SJCRH30 (cell line): ENCODE results near the gene BPGM. TPM values are rescaled to one million over a fixed set of nuclear protein-coding genes. Genes with fewer than 3 reads are reported as not detected.

Experiments used
- DNase-seq, 2 experiments: peaks; one replicate each; pipeline ENCODE4 v3.0.0-alpha.2; 2015 to 2020
- H3K27ac ChIP-seq: fragments of 250-450 bp; sonication (Bioruptor Pico); 2 replicates; pipeline ENCODE4 v1.5.1; 2020; ENCODE audit warnings: mild to moderate bottlenecking, moderate library complexity
- H3K27me3 ChIP-seq: fragments of 250-450 bp; sonication (Bioruptor Pico); 2 replicates; pipeline ENCODE4 v1.5.1; 2020; ENCODE audit warnings: mild to moderate bottlenecking, moderate library complexity
- H3K36me3 ChIP-seq: fragments of 250-450 bp; sonication (Bioruptor Pico); 2 replicates; pipeline ENCODE4 v1.5.1; 2020; ENCODE audit warnings: mild to moderate bottlenecking, moderate library complexity
- H3K4me1 ChIP-seq: fragments of 250-450 bp; sonication (Bioruptor Pico); 2 replicates; pipeline ENCODE4 v1.5.1; 2020; ENCODE audit warnings: mild to moderate bottlenecking, moderate library complexity
- H3K4me3 ChIP-seq: fragments of 250-450 bp; sonication (Bioruptor Pico); 2 replicates; pipeline ENCODE4 v1.5.1; 2020; ENCODE audit warnings: mild to moderate bottlenecking, moderate library complexity
- H3K9me3 ChIP-seq: fragments of 250-450 bp; sonication (Bioruptor Pico); replicated peaks from 2 replicates; pipeline ENCODE4 v1.5.1; 2020; ENCODE audit warnings: mild to moderate bottlenecking, moderate library complexity
- total RNA-seq: library from RNA; depleted of rRNA; stranded (reverse); fragments of >200 nt; shearing (Covaris generic); gene quantifications from 2 replicates; pipeline ENCODE4 v1.2.3, GENCODE V29; 2014

BPGM gene
- total RNA-seq, 1 experiment from 2014 or later, result 20.6 TPM

DNA sequence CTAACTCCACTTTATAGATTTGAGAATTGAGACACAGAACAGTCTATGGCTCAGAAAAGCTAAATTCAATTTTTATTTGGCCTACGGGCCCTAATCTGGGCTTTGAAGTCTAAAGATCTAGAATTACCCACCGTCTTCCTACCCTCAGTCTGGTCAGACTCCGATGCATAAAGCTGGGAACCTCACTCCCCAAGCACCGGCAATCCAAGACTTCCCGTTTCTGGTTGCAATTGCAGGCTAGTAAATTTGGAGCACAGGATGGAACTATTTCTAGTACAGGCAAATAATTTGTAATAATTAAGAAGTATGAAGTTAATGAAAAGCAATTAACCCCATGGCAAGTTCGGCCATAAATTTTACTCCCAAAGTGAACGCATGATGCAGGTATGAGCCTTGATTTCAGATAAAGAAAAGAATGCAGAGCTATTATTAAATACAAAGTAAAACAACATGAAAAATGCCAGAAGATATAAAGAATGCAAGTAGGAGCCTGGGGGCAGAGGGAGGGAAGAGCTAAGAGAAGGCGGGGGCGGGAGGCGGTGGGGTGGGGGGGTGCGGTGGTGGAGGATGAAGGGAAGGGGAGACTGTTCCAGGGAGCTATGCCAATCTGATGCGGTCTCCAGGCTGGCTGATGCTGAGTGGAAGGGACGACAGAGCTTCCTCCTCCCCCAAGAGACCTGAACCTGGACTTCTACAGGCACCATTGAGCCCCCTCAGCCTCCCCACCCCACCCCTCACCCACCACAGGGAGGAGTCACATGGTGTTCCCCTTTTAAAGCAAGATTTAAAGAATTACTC, 45.1 kb downstream of the BPGM start:
- H3K9me3 ChIP-seq, result no peaks in the 10 kb centered on the region
- H3K27ac ChIP-seq, result no peak overlapping the region

DNA sequence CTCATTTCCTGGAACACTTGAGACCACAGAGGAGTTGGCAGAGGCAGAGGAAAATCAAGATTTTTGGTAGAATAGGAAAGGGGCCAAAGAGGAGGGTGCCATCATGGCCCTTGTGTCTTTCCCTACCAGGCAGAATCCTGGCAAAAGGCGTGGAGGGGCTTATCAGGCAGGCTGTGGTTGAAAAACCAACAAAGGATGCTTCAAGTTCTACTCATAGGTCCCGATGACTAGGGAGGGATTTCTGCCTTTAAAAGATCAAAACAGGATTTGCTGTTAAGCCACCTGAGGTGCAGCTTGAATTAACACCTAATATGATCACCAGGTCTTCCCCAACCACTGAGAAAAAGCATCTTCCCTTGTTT, 45.7 kb downstream of the BPGM start:
- Histone ChIP-seq H3K9me3 (no peaks in the 10 kb centered on the region), H3K27me3 (no peaks in the 10 kb centered on the region), H3K4me1 (peaks cover 22% of the 10 kb centered on the region; the same call in 1 of the 2 replicates), H3K4me3 (no peak overlapping the region), H3K36me3 (no peaks in the 10 kb centered on the region), H3K27ac (no peak overlapping the region)
- DNase-seq, result no peak

More for the DNA sequence above, 45.1 kb downstream of the BPGM start:
- Histone ChIP-seq H3K36me3 (no peaks in the 10 kb centered on the region), H3K27me3 (no peaks in the 10 kb centered on the region), H3K4me3 (no peak overlapping the region), H3K4me1 (peaks cover 22% of the 10 kb centered on the region; the same call in 1 of the 2 replicates)
- DNase-seq, result no peak

DNA sequence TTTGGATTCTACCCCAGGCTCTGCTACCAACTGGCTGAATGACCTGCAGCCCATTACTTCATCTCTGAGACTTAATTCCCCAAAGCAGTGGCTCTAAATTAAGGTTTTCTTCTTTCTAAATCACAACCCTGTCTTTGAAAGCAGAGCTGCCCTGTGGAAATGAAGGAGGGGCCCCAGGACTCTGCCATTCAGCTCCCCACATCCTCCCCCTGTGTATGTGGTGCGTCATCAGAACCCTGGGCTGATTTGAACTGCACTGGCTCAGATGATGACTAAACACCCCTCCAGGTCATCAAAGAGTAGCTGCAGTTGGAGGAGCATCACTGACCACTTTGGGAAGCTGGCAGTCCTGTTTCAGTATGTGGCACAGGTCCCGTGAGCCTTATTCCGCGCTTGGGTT, 46.6 kb downstream of the BPGM start:
- H3K27me3 ChIP-seq, result no peaks in the 10 kb centered on the region
- peak; percentile 17 to 28 for DNase-seq
- no peak overlapping the region for H3K27ac ChIP-seq
- no peak overlapping the region for H3K4me3 ChIP-seq
- peaks cover 22% of the 10 kb centered on the region; the same call in 1 of the 2 replicates for H3K4me1 ChIP-seq
- no peaks in the 10 kb centered on the region for H3K9me3 ChIP-seq
- no peaks in the 10 kb centered on the region for H3K36me3 ChIP-seq

DNA sequence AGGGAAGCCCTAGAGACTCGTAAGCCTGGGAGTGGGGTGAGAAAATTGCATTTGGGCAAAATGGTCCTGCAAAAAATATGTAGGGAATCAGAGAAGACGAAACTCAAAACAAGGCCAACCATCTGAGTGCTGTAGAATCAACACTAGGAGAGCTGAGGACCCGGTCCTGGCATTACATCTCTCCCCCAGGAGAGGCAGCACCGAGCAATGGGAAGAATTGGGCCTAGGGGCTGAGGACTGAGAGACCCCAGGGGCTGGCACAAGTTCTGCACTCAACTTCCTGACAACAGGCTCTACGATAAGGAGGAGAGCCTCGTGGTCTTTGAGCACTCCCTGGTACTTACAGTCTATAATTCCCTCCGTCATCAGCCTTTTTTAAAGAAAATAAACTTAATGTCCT, 47.6 kb downstream of the BPGM start:
- DNase-seq, result peak in 1 of 2 experiments; percentile 18

DNA sequence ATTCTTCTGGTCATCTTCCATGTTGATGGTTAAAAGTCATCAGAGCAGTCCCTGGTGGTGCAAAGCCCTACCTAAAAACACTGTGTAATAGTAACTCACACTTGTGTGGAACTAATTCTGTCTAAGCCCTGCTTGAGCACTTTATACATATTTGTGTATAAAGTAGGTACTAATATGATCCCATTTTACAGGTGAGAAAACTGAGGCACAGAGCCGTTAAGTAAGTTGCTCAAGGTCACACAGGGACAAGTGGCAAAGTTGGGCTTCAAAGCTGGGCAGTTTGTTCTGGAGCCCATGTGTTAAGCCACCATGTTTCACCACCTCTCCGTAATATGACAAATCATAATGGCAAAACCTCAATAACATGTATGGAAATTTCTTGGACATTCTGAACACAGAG, 48.1 kb downstream of the BPGM start:
- H3K4me1 ChIP-seq, result peaks cover 22% of the 10 kb centered on the region; the same call in 1 of the 2 replicates
- no peak overlapping the region for H3K4me3 ChIP-seq
- no peaks in the 10 kb centered on the region for H3K9me3 ChIP-seq
- no peak for DNase-seq
- no peaks in the 10 kb centered on the region for H3K27me3 ChIP-seq
- no peak overlapping the region for H3K27ac ChIP-seq
- H3K36me3 ChIP-seq, result no peaks in the 10 kb centered on the region

More for the DNA sequence above, 47.6 kb downstream of the BPGM start:
- Histone ChIP-seq H3K36me3 (no peaks in the 10 kb centered on the region), H3K4me3 (no peak overlapping the region), H3K27me3 (no peaks in the 10 kb centered on the region), H3K4me1 (peaks cover 22% of the 10 kb centered on the region; the same call in 1 of the 2 replicates), H3K27ac (no peak overlapping the region), H3K9me3 (no peaks in the 10 kb centered on the region)

DNA sequence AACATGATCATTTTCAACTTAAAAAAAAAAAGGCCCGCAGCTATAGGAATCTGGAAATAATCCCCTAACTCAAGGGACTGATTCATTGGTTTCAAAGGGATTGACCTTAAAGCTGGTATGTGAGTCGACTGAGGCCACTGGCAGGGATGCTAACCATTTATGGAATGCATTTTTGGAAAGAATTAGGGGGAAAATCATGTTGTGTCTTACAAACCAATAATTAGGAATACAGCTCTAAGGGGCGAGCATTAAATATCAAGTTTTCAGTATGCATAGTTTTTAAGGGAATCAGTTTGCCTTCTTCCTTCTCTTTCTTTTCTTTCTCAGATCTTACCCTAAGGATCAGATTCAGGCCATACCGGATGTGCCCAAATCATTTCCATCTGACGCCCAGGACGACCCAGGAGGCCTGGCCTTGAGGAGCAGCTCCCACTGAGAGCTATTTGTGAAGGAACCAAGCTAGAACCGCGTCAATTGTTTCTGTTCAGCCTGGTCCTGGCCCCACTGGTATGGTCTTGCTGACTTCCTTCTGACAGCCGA, 48.7 kb downstream of the BPGM start:
- Histone ChIP-seq H3K27ac (no peak overlapping the region; the same call in 1 of the 2 replicates), H3K27me3 (no peaks in the 10 kb centered on the region), H3K4me3 (no peak overlapping the region), H3K4me1 (peaks cover 18% of the 10 kb centered on the region; the same call in 1 of the 2 replicates), H3K36me3 (no peaks in the 10 kb centered on the region), H3K9me3 (no peaks in the 10 kb centered on the region)
- DNase-seq, result peak in 1 of 2 experiments; percentile 48

DNA sequence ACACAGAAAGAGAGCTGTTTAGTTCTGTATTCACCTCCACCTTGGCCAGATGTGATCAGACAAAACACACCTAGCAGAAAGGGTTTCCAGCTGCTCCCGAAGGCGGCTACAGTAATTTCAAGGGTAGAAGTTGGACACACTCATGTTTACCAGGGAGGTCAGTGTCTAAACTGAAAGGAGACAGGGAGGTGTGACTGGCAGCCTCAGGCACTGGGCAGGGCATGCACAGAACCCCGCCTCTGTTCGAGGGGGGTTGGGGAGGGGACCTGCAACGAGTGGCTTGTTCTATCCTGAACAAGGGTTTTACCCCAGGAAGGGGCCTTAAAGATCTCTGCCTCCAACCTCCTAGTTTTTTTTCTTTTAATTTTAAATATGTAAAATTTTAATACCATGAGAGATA, 49.6 kb downstream of the BPGM start:
- no peak for DNase-seq
- no peaks in the 10 kb centered on the region for H3K27me3 ChIP-seq
- H3K4me1 ChIP-seq, result peaks cover 15% of the 10 kb centered on the region; the same call in 1 of the 2 replicates
- H3K27ac ChIP-seq, result no peak overlapping the region
- no peaks in the 10 kb centered on the region for H3K9me3 ChIP-seq
- no peak overlapping the region for H3K4me3 ChIP-seq
- no peaks in the 10 kb centered on the region for H3K36me3 ChIP-seq

GRCh38 chr7:134697205-134697886, 50.7 kb downstream of the BPGM start:
- H3K4me3 ChIP-seq, result no peak overlapping the region
- H3K27ac ChIP-seq, result no peak overlapping the region
- DNase-seq, result no peak
- no peaks in the 10 kb centered on the region for H3K36me3 ChIP-seq
- peaks cover 15% of the 10 kb centered on the region; the same call in 1 of the 2 replicates for H3K4me1 ChIP-seq
- no peaks in the 10 kb centered on the region for H3K9me3 ChIP-seq
- H3K27me3 ChIP-seq, result no peaks in the 10 kb centered on the region

GRCh38 chr7:134698481-134698880, 51.8 kb downstream of the BPGM start:
- H3K9me3 ChIP-seq, result no peaks in the 10 kb centered on the region
- H3K4me3 ChIP-seq, result no peak overlapping the region
- H3K4me1 ChIP-seq, result peaks cover 16% of the 10 kb centered on the region; the same call in 1 of the 2 replicates
- DNase-seq, result no peak
- no peak overlapping the region for H3K27ac ChIP-seq
- H3K27me3 ChIP-seq, result peaks cover 4% of the 10 kb centered on the region; the same call in 1 of the 2 replicates
- no peaks in the 10 kb centered on the region for H3K36me3 ChIP-seq

DNA sequence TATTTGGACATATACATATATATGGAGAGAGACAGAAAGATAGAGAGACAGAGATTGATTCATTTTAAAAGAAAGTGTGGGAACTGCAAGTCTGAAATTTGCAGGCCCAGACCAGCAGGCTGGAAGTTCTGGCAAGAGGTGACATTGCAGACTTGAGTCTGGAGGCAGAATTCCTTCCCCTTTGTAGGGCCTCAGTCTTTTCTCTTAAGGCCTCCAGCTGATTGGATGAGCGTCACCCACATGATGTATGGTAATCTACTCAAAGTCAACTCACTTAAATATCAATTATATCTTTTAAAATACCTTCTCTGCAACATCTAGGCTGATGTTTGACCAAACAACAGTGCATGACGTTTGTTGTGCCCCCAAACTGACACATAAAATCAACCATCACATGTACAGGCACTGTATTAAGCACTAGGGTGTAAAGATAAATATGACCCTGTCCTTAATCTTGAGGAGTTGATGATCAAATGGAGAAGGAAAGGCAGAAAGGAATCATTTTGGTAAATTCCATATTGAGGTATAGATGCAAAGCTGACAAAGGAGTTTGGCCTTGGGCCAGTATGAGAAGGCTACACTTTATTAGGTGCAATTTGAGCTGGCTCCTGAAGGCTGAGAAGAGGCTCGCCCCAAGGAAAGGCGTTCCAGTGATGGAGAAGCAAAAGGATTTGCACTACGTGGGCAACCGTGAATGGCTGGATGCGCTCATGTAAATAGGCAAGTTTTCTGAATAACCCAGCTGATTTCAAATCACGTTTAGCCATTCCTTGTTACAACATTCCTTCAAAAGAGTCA, 52.6 kb downstream of the BPGM start:
- H3K4me1 ChIP-seq, result peaks cover 21% of the 10 kb centered on the region; the same call in 1 of the 2 replicates
- peaks cover 4% of the 10 kb centered on the region; the same call in 1 of the 2 replicates for H3K27me3 ChIP-seq
- DNase-seq, result no peak
- no peak overlapping the region for H3K4me3 ChIP-seq
- no peaks in the 10 kb centered on the region for H3K36me3 ChIP-seq
- H3K9me3 ChIP-seq, result no peaks in the 10 kb centered on the region
- H3K27ac ChIP-seq, result no peak overlapping the region

- peaks cover 4% of the 10 kb centered on the region; the same call in 1 of the 2 replicates for H3K27me3 ChIP-seq
- H3K4me1 ChIP-seq, result peaks cover 15% of the 10 kb centered on the region; the same call in 1 of the 2 replicates
- no peaks in the 10 kb centered on the region for H3K36me3 ChIP-seq
- no peaks in the 10 kb centered on the region for H3K9me3 ChIP-seq
- no peak overlapping the region for H3K27ac ChIP-seq
- no peak overlapping the region for H3K4me3 ChIP-seq
- no peak for DNase-seq
Measured at GRCh38 chr7:134699899-134700298, 53.2 kb downstream of the BPGM start.

- peak in 1 of 2 experiments; percentile 47 for DNase-seq
Measured at GRCh38 chr7:134701272-134701671, 54.6 kb downstream of the BPGM start.

GRCh38 chr7:134702366-134703240, 56.0 kb downstream of the BPGM start:
- Histone ChIP-seq H3K9me3 (no peaks in the 10 kb centered on the region), H3K4me3 (no peak overlapping the region), H3K4me1 (peaks cover 6% of the 10 kb centered on the region; the same call in 1 of the 2 replicates), H3K27me3 (peaks cover 4% of the 10 kb centered on the region; the same call in 1 of the 2 replicates), H3K27ac (no peak overlapping the region), H3K36me3 (no peaks in the 10 kb centered on the region)
- no peak for DNase-seq

More at GRCh38 chr7:134701272-134701671, 54.6 kb downstream of the BPGM start:
- H3K36me3 ChIP-seq, result no peaks in the 10 kb centered on the region
- H3K27ac ChIP-seq, result no peak overlapping the region
- H3K4me1 ChIP-seq, result peaks cover 6% of the 10 kb centered on the region; the same call in 1 of the 2 replicates
- peaks cover 4% of the 10 kb centered on the region; the same call in 1 of the 2 replicates for H3K27me3 ChIP-seq
- H3K9me3 ChIP-seq, result no peaks in the 10 kb centered on the region
- H3K4me3 ChIP-seq, result no peak overlapping the region
